SJSA1 (cell line): ENCODE results near the gene PLA2G4D. TPM values are rescaled to one million over a fixed set of nuclear protein-coding genes. Genes with fewer than 3 reads are reported as not detected.

Source experiments
- total RNA-seq: library from RNA; depleted of rRNA; stranded (reverse); fragments of >200 nt; shearing (Covaris generic); gene quantifications from 2 replicates; pipeline ENCODE4 v1.2.3, GENCODE V29; 2014; rRNA removed

Gene PLA2G4D
- total RNA-seq, 1 experiment from 2014 or later, result not detected

Other genes starting within 250 kb of the PLA2G4D start
- gene SPTBN5, start 200.5 kb downstream of the PLA2G4D start, total RNA-seq, result 0.34 and 0.75 TPM in 2 replicates
- 22.7 and 26.8 TPM in 2 replicates for gene EHD4, start 122.0 kb downstream of the PLA2G4D start, total RNA-seq
- not detected in 2 replicates for gene PLA2G4E, start 73.5 kb downstream of the PLA2G4D start, total RNA-seq
- not detected in 2 replicates for gene PLA2G4F, start 62.1 kb upstream of the PLA2G4D start, total RNA-seq
- gene VPS39, start 113.7 kb upstream of the PLA2G4D start, total RNA-seq, result 22.9 and 27.6 TPM in 2 replicates
- 19.7 and 23.1 TPM in 2 replicates for gene GANC, start 178.6 kb upstream of the PLA2G4D start, total RNA-seq
- gene TMEM87A, start 178.9 kb upstream of the PLA2G4D start, total RNA-seq, result 74.9 and 77.0 TPM in 2 replicates